HG03095 (cell line): ENCODE data around the gene PDE5A.
A peak's percentile ranks its signal among the peaks of the same experiment; 100 is the strongest.
"Not testable (repeated sequence)": the region's sequence is repeated elsewhere in the genome, so short reads cannot be mapped to it uniquely, and the experiment has no call there.

Experiments
- ATAC-seq: cut with Tn5 transposase; IDR thresholded peaks from one replicate; pipeline ENCODE4 v1.9.1; 2021; ENCODE audit warnings: moderate library complexity; ENCODE audit not compliant: unreplicated experiment

Gene PDE5A

DNA sequence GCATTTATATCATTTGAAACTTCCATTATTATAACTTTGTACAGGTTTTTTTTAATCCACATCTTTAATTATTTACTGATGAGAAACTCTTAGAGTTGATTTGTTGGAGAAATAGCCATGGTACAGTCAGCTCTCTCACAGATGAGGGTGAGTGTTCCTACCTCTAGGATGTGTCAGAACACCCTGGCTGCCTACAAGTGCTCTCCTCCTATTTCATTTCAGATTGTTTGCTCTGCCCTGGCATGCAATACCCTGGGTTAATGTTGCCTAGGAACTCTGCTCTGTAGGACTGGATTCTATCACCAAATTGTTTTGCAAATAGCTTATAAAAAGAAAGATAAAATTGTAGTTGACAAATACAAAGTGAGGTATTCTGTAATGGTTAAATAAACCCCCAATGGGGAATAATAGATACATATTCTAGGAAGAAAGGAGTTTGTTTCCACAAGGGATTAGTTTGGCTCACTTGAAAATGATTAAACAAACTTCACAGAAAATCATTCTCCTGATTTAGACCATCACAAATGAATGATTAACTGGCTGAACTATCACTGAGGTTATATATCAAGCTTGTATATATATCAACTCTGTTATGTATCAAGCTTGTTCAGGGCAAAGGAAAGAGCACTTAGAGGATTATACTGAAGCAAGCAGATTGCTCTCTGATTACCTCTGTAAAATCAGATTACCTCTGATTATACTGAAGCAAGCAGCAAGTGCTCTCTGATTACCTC is 150.0 kb downstream of the PDE5A start:
- no peak for ATAC-seq

GRCh38 chr4:119477412-119478053 is 151.1 kb downstream of the PDE5A start:
- ATAC-seq = no peak

GRCh38 chr4:119471259-119471658 is 157.3 kb downstream of the PDE5A start:
- peak; percentile 43 for ATAC-seq

GRCh38 chr4:119470737-119471063 is 157.9 kb downstream of the PDE5A start:
- peak; percentile 62 for ATAC-seq

DNA sequence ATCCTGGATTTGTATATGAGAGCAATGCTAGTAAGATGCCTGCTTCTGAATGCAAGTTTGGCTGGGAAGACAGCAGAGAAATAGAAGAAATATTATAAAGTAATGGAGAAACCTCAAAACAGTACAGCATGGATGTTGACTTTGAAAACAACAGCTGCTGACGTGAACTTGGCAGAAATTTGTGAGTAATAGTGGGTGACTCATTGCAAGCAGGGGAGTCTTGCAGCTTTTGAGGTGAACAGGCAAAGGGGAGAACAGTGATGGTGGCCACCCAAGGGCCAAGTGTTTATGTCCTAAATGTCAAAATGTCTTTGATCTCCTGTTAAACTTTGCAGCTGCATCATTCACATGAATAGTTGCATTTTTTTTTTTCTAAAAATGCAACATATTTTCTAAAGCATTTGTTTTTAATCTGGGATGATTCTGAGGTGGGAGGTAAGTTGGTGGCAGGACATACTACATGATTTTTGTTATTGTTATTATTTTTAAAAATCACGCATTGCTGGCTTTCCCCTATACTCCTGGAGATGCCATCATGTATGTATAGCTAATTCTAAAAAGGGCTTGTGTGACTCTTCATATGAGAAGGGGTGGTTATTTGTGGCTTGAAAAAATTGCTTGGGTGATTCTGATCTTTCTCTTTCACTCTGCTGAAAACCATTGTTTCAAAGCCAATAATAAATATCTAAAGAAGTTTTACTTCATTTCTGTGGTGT is 158.4 kb downstream of the PDE5A start:
- peak; percentile 74 for ATAC-seq

- ATAC-seq = not testable (repeated sequence)
Measured at GRCh38 chr4:119469039-119469438, 159.6 kb downstream of the PDE5A start.

DNA sequence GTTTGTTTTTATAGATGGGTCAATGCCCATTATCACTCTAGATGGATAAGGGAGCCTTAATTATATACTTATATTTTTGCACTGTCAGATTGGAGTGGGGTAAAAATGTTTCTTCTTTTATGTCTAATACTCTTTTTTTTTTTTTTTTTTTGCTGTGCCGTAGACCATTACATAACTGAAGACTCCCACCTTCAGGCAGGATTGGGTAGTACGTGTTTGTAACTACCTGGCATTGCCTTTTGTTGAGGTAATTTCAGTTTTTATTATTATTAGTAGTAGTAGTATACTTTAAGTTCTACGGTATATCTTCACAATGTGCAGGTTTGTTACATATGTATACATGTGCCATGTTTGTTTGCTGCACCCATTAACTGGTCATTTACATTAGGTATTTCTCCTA is 165.9 kb downstream of the PDE5A start:
- not testable (repeated sequence) for ATAC-seq

DNA sequence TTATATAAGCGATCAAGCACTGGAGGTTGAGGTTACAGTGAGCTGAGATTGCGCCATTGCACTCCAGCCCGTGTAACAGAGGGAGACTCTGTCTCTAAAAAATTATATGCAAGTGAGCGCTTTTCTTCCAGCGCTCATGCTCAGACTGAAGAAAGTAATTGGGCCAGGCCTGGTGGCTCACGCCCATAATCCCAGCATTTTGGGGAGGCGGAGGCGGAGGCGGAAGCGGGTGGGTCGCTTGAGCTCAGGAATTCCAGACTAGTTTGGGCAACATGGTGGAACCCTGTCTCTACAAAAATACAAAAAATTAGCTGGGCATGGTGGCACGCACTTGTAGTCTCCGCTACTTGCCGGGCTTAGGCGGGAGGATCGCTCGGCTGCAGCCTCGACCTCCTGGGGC is 172.9 kb downstream of the PDE5A start:
- not testable (repeated sequence) for ATAC-seq

DNA sequence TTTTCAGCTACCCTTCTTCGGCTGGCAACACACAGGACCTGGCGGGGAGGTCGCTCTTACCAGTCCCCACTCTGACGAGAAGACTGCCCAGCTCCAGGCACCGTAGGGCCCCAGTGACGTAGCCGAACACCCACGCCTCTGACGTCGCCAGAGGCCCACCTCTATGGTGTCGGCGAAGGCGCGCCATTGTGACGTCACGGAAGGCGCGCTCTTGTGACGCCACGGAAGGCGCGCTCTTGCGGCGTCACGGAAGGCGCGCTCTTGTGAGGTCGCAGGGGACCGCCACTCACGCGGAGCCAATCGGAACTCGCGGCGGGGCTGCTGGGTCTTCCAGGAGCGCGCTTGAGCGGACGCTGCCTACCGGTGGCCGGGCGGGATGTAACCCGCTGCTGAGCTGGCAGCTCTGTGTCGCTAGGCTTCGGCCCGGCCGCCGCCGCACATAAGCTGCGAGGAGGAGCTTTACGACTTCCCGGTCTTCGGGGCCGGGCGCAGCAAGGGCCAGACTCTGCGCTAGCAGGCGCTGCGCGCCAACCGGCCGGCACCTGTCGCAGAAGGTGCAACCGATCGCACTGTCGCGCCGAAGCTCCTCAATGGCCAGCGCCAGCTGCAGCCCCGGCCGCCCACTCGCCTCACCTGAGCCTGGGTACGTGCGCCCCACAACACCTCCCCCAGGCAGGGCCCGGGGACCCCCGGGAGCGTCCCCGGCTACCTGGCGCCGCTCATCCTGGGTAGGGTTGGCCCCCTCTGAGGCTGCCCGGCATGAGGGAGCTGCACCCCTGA is 173.9 kb downstream of the PDE5A start:
- peak; percentile 100 for ATAC-seq

- ATAC-seq = peak; percentile 5
Measured at GRCh38 chr4:119454151-119454490, 174.5 kb downstream of the PDE5A start.

- ATAC-seq = not testable (repeated sequence)
Measured at GRCh38 chr4:119453286-119453685, 175.3 kb downstream of the PDE5A start.

DNA sequence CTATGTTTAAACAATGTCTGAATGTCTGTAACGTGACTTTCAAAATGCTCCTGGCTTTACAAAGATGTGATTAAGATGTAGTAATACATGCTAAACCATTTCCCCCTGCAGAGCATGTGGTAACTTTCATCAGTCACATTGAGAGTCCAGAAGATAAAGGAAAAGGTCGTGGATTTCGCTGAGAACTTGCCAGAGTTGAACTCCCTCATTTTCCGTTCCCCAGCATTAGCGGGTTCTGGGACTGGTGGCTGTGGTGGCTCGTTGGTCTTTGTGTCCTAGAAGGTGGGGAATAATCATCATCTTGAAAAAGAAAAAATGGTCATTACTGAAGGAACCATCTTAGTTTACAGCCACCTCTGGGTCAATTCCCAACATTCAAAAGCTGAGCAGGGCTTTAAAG is 178.8 kb downstream of the PDE5A start:
- not testable (repeated sequence) for ATAC-seq
